Transverse colon (tissue), 4 donors: ENCODE data around the gene TRAPPC2L. TPM values are rescaled to one million over a fixed set of nuclear protein-coding genes. Genes with fewer than 3 reads are reported as not detected.
"Not testable (repeated sequence)": the region's sequence is repeated elsewhere in the genome, so short reads cannot be mapped to it uniquely, and the experiment has no call there.

Experiments used
- DNase-seq: peaks from one replicate; pipeline ENCODE4 v3.0.0-alpha.2; 2019
- H3K27ac ChIP-seq, 4 donors: fragments of 200-600 bp; sonication (generic); 2 replicates each; pipeline ENCODE4 v1.5.1; 2016 to 2018; ENCODE audit warnings: inconsistent platforms in 4 of 4
- H3K27me3 ChIP-seq: fragments of 200-600 bp; sonication (generic); 2 replicates; pipeline ENCODE4 v1.5.1; 2017; ENCODE audit warnings: inconsistent platforms
- H3K36me3 ChIP-seq, 4 donors: fragments of 200-600 bp; sonication (generic); 2 replicates each; pipeline ENCODE4 v1.5.1; 2017 to 2019; ENCODE audit warnings: inconsistent platforms in 4 of 4
- H3K4me1 ChIP-seq, 4 donors: fragments of 200-600 bp; sonication (generic); 2 replicates each; pipeline ENCODE4 v1.5.1; 2017 to 2020; ENCODE audit warnings: inconsistent platforms in 4 of 4
- H3K4me3 ChIP-seq, 4 donors: fragments of 200-600 bp; sonication (generic); 1 replicate in 1 of 4; 2 replicates in 3 of 4; pipeline versions ENCODE4 v1.5.1 to v1.6.1; 2017 to 2019; ENCODE audit warnings: inconsistent platforms in 4 of 4
- H3K9me3 ChIP-seq, 2 donors: fragments of 200-600 bp; sonication (generic); 2 replicates each; pipeline ENCODE4 v1.5.1; 2017 to 2019; ENCODE audit warnings: inconsistent platforms in 2 of 2
- CTCF ChIP-seq, 5 experiments: fragments of 200-600 bp in 3 of 5; fragments of 450-650 bp in 2 of 5; sonication (generic) in 3 of 5; IDR thresholded peaks; 1 replicate in 2 of 5; 2 replicates in 3 of 5; pipeline ENCODE4 v1.5.1; 2016 to 2017; ENCODE audit warnings: antibody characterized with exemption in 5 of 5, inconsistent platforms in 3 of 5, mild to moderate bottlenecking in 2 of 5, moderate library complexity in 1 of 5
- EP300 ChIP-seq: sonication (generic); formaldehyde crosslinking; IDR thresholded peaks from one replicate; pipeline ENCODE4 v1.6.1; 2017; ENCODE audit warnings: antibody characterized with exemption, low read depth
- POLR2A ChIP-seq: fragments of 450-650 bp; IDR thresholded peaks from one replicate; pipeline ENCODE4 v1.6.1; 2016; ENCODE audit warnings: antibody characterized with exemption, mild to moderate bottlenecking, moderate library complexity
- POLR2AphosphoS5 ChIP-seq, 3 donors: sonication (generic); formaldehyde crosslinking; IDR thresholded peaks; one replicate each; pipeline ENCODE4 v1.6.1; 2016; ENCODE audit warnings: antibody characterized with exemption in 3 of 3
- WGBS, 2 donors: methylation state at CpG; one replicate each; pipeline ENCODE4 v1.1.5; 2018; ENCODE audit warnings: low coverage in 1 of 2; 5-methylcytosine and 5-hydroxymethylcytosine counted together
- in situ Hi-C, 4 donors: fragments of 200-750 bp; cut with MboI; loops; one replicate each; pipeline versions ENCODE4 v1.15.0 to v1.15.1; 2017; ENCODE audit warnings: low sequenced_read_pairs in 3 of 4, low pct_ligation_motif_present in 1 of 4, low pct_unique_long_range_greater_than_20kb in 1 of 4
- intact Hi-C: fragments of 100-400 bp; cut with DNase I; formaldehyde crosslinking; loops from one replicate; pipeline ENCODE4 v1.15.1; 2023; ENCODE audit warnings: low total_unique reads
- total RNA-seq, 4 donors: library from RNA; depleted of rRNA; stranded (reverse); fragments of >200 nt; gene quantifications; one replicate each; pipeline ENCODE4 v1.1.0, GENCODE V29; 2016

The TRAPPC2L gene
- total RNA-seq, 4 donors from 2014 or later: 9.8 to 34.4 (median 19.7) TPM

GRCh38 chr16:88892065-88892464 lies 35.1 kb downstream of the TRAPPC2L start:
- in situ Hi-C loops (no loop called here), intact Hi-C loops (no loop called here)
- H3K9me3 ChIP-seq: no peaks in the 10 kb centered on the region
- DNase-seq: no peak
- TF ChIP-seq POLR2AphosphoS5 (IDR thresholded peaks at IDR 0.05) (no peak), CTCF (IDR thresholded peaks at IDR 0.05) (no peak), EP300 (no peak), POLR2A (no peak)
- H3K36me3 ChIP-seq: no peaks in the 10 kb centered on the region
- WGBS, 2 donors: 85% methylated on average over 20 of the region's 20 CpGs; no CpG with 5 or more reads in 1 of the 2 donors
- H3K4me3 ChIP-seq: no peak overlapping the region
- no peaks in the 10 kb centered on the region for H3K27me3 ChIP-seq
- peaks cover 0 to 6% (median 3%) of the 10 kb centered on the region in 4 donors for H3K4me1 ChIP-seq
- no peak overlapping the region for H3K27ac ChIP-seq

- no peak for DNase-seq
- Histone ChIP-seq H3K9me3 (no peaks in the 10 kb centered on the region), H3K27ac (no peak overlapping the region), H3K4me3 (no peak overlapping the region), H3K4me1 (no peaks in the 10 kb centered on the region), H3K27me3 (no peaks in the 10 kb centered on the region), H3K36me3 (no peaks in the 10 kb centered on the region)
- intact Hi-C loops (no loop called here), in situ Hi-C loops (no loop called here)
- TF ChIP-seq CTCF (IDR thresholded peaks at IDR 0.05) (no peak), POLR2AphosphoS5 (IDR thresholded peaks at IDR 0.05) (no peak), POLR2A (no peak), EP300 (no peak)
- WGBS, 2 donors: 77% methylated on average over 17 of the region's 19 CpGs; no CpG with 5 or more reads in 1 of the 2 donors
Observed at GRCh38 chr16:88893127-88893968, 36.4 kb downstream of the TRAPPC2L start.

GRCh38 chr16:88894266-88894665 lies 37.3 kb downstream of the TRAPPC2L start:
- DNase-seq, H3K4me3 ChIP-seq, H3K27ac ChIP-seq, H3K27me3 ChIP-seq, intact Hi-C loops, H3K9me3 ChIP-seq, in situ Hi-C loops, H3K36me3 ChIP-seq, H3K4me1 ChIP-seq: not testable (repeated sequence)
- 92% methylated on average over 4 of the region's 6 CpGs; no CpG with 5 or more reads in 1 of the 2 donors for WGBS, 2 donors

GRCh38 chr16:88894681-88895300 lies 37.9 kb downstream of the TRAPPC2L start:
- 67% methylated on average over 11 of the region's 21 CpGs; no CpG with 5 or more reads in 1 of the 2 donors for WGBS, 2 donors
- H3K4me1 ChIP-seq: no peaks in the 10 kb centered on the region
- in situ Hi-C loops: no loop called here
- intact Hi-C loops: no loop called here
- no peak overlapping the region for H3K4me3 ChIP-seq
- DNase-seq: no peak
- no peaks in the 10 kb centered on the region for H3K9me3 ChIP-seq
- H3K36me3 ChIP-seq: no peaks in the 10 kb centered on the region
- H3K27ac ChIP-seq: no peak overlapping the region
- TF ChIP-seq POLR2A: no peak
- TF ChIP-seq POLR2AphosphoS5 (IDR thresholded peaks at IDR 0.05): no peak
- no peak for TF ChIP-seq EP300
- TF ChIP-seq CTCF (IDR thresholded peaks at IDR 0.05): no peak
- no peaks in the 10 kb centered on the region for H3K27me3 ChIP-seq
